Sigmoid colon (tissue), 7 donors: Measurements from ENCODE around the gene C1orf35. TPM values are rescaled to one million over a fixed set of nuclear protein-coding genes. Genes with fewer than 3 reads are reported as not detected.

Experiments used
- DNase-seq: peaks from one replicate; pipeline ENCODE4 v3.0.0-alpha.2; 2019
- H3K27ac ChIP-seq, 4 donors: fragments of 200-600 bp; sonication (generic); one replicate each; pipeline ENCODE4 v1.5.1; 2016 to 2019; ENCODE audit warnings: mild to moderate bottlenecking in 1 of 4
- H3K27me3 ChIP-seq, 3 donors: fragments of 200-600 bp; sonication (generic); one replicate each; pipeline ENCODE4 v1.5.1; 2019; ENCODE audit warnings: mild to moderate bottlenecking in 1 of 3
- H3K36me3 ChIP-seq, 4 donors: fragments of 200-600 bp; sonication (generic); one replicate each; pipeline ENCODE4 v1.5.1; 2016 to 2019
- H3K4me1 ChIP-seq, 4 donors: fragments of 200-600 bp; sonication (generic); one replicate each; pipeline ENCODE4 v1.5.1; 2017 to 2019
- H3K4me3 ChIP-seq, 4 donors: fragments of 200-600 bp; sonication (generic); one replicate each; pipeline ENCODE4 v1.5.1; 2017 to 2019; ENCODE audit warnings: mild to moderate bottlenecking in 2 of 4, moderate library complexity in 1 of 4
- H3K9me3 ChIP-seq, 4 donors: fragments of 200-600 bp in 3 of 4; sonication (generic) in 3 of 4; one replicate each; pipeline versions ENCODE4 v1.5.1 to v1.6.1; 2013 to 2019
- CTCF ChIP-seq, 4 experiments: fragments of 450-650 bp in 3 of 4; fragments of 200-600 bp in 1 of 4; IDR thresholded peaks; one replicate each; pipeline ENCODE4 v1.5.1; 2016 to 2019; ENCODE audit warnings: antibody characterized with exemption in 4 of 4, mild to moderate bottlenecking in 3 of 4, moderate library complexity in 2 of 4
- EP300 ChIP-seq, 4 donors: sonication (generic); formaldehyde crosslinking; IDR thresholded peaks; one replicate each; pipeline ENCODE4 v1.6.1; 2017; ENCODE audit warnings: antibody characterized with exemption in 4 of 4
- POLR2A ChIP-seq, 2 donors: fragments of 450-650 bp; IDR thresholded peaks; one replicate each; pipeline ENCODE4 v1.6.1; 2016; ENCODE audit warnings: antibody characterized with exemption in 2 of 2, mild to moderate bottlenecking in 2 of 2, moderate library complexity in 2 of 2
- POLR2AphosphoS5 ChIP-seq, 4 donors: sonication (generic); formaldehyde crosslinking; IDR thresholded peaks; one replicate each; pipeline ENCODE4 v1.6.1; 2017; ENCODE audit warnings: antibody characterized with exemption in 4 of 4
- WGBS, 2 donors: extraction: QIAGEN DNeasy Blood & Tissue Kit; methylation state at CpG; one replicate each; pipeline ENCODE4 v1.1.7; 2013; 5-methylcytosine and 5-hydroxymethylcytosine counted together
- intact Hi-C: fragments of 100-400 bp; cut with DNase I; formaldehyde crosslinking; loops from one replicate; pipeline ENCODE4 v1.15.1; 2023
- polyA plus RNA-seq, 3 donors: library from polyadenylated mRNA; stranded (reverse); fragments of 200-250 nt; gene quantifications; one replicate each; pipeline ENCODE4 v1.2.3, GENCODE V29; 2013
- total RNA-seq, 4 donors: library from RNA; depleted of rRNA; stranded (reverse); fragments of >200 nt; gene quantifications; one replicate each; pipeline ENCODE4 v1.1.0, GENCODE V29; 2016
- donor health status: healthy with polysubstance abuse.
- donor health status: Bipolar disorder and iron deficiency.
- donor health status: healthy.

The C1orf35 gene
- total and polyA plus RNA-seq, 7 donors, result 7.8 to 18.1 (median 11.4) TPM

GRCh38 chr1:228125185-228125584 lies 22.1 kb upstream of the C1orf35 start:
- H3K27ac ChIP-seq, result no peak overlapping the region
- H3K9me3 ChIP-seq, result no peaks in the 10 kb centered on the region
- no peak for DNase-seq
- TF ChIP-seq EP300 (IDR thresholded peaks at IDR 0.05), result no peak
- no peak for TF ChIP-seq POLR2AphosphoS5 (IDR thresholded peaks at IDR 0.05)
- no peak for TF ChIP-seq CTCF (IDR thresholded peaks at IDR 0.05)
- TF ChIP-seq POLR2A (IDR thresholded peaks at IDR 0.05), result no peak
- H3K4me3 ChIP-seq, result no peak overlapping the region
- no peaks in the 10 kb centered on the region for H3K36me3 ChIP-seq
- H3K27me3 ChIP-seq, result peaks cover 0 to 26% (median 0%) of the 10 kb centered on the region in 3 donors
- no peaks in the 10 kb centered on the region for H3K4me1 ChIP-seq
- intact Hi-C loops, result no loop called here
- WGBS, 2 donors, result 76 to 77% methylated on average over 5 of the region's 5 CpGs

GRCh38 chr1:228123505-228123904 lies 20.4 kb upstream of the C1orf35 start:
- no peak overlapping the region for H3K4me3 ChIP-seq
- no peak for TF ChIP-seq CTCF (IDR thresholded peaks at IDR 0.05)
- TF ChIP-seq EP300 (IDR thresholded peaks at IDR 0.05), result no peak
- no peak for TF ChIP-seq POLR2AphosphoS5 (IDR thresholded peaks at IDR 0.05)
- TF ChIP-seq POLR2A (IDR thresholded peaks at IDR 0.05), result no peak
- H3K36me3 ChIP-seq, result no peaks in the 10 kb centered on the region
- peaks cover 0 to 11% (median 0%) of the 10 kb centered on the region in 3 donors for H3K27me3 ChIP-seq
- intact Hi-C loops, result no loop called here
- no peaks in the 10 kb centered on the region for H3K9me3 ChIP-seq
- H3K4me1 ChIP-seq, result no peaks in the 10 kb centered on the region
- DNase-seq, result no peak
- WGBS, 2 donors, result 61 to 79% methylated on average over 2 of the region's 2 CpGs
- no peak overlapping the region for H3K27ac ChIP-seq

- Histone ChIP-seq H3K4me1 (no peaks in the 10 kb centered on the region), H3K27ac (no peak overlapping the region), H3K9me3 (no peaks in the 10 kb centered on the region), H3K4me3 (no peak overlapping the region), H3K36me3 (no peaks in the 10 kb centered on the region), H3K27me3 (peaks cover 0 to 6% (median 0%) of the 10 kb centered on the region in 3 donors)
- intact Hi-C loops, result no loop called here
- TF ChIP-seq POLR2AphosphoS5 (IDR thresholded peaks at IDR 0.05), result no peak
- TF ChIP-seq CTCF (IDR thresholded peaks at IDR 0.05), result no peak
- no peak for TF ChIP-seq EP300 (IDR thresholded peaks at IDR 0.05)
- TF ChIP-seq POLR2A (IDR thresholded peaks at IDR 0.05), result no peak
- WGBS, 2 donors, result 83 to 86% methylated on average over 1 of the region's 1 CpG
- no peak for DNase-seq
Measured at GRCh38 chr1:228122921-228123441, 19.9 kb upstream of the C1orf35 start.

GRCh38 chr1:228120857-228121489 lies 17.8 kb upstream of the C1orf35 start:
- 62 to 76% methylated on average over 5 of the region's 5 CpGs for WGBS, 2 donors
- intact Hi-C loops, result no loop called here
- no peak for DNase-seq
- H3K9me3 ChIP-seq, result no peaks in the 10 kb centered on the region
- no peaks in the 10 kb centered on the region for H3K4me1 ChIP-seq
- H3K27me3 ChIP-seq, result no peaks in the 10 kb centered on the region
- H3K4me3 ChIP-seq, result no peak overlapping the region
- H3K27ac ChIP-seq, result no peak overlapping the region
- no peaks in the 10 kb centered on the region for H3K36me3 ChIP-seq
- TF ChIP-seq POLR2AphosphoS5 (IDR thresholded peaks at IDR 0.05), result no peak
- TF ChIP-seq EP300 (IDR thresholded peaks at IDR 0.05), result no peak
- no peak for TF ChIP-seq POLR2A (IDR thresholded peaks at IDR 0.05)
- no peak for TF ChIP-seq CTCF (IDR thresholded peaks at IDR 0.05)
